Measurements from ENCODE around the gene GRID2.

The GRID2 gene

GRCh38 chr4:92535599-92535998 is 231.8 kb downstream of the GRID2 start:
- no peak for DNase-seq

GRCh38 chr4:92551616-92552015 is 247.8 kb downstream of the GRID2 start:
- no peak for DNase-seq

DNA sequence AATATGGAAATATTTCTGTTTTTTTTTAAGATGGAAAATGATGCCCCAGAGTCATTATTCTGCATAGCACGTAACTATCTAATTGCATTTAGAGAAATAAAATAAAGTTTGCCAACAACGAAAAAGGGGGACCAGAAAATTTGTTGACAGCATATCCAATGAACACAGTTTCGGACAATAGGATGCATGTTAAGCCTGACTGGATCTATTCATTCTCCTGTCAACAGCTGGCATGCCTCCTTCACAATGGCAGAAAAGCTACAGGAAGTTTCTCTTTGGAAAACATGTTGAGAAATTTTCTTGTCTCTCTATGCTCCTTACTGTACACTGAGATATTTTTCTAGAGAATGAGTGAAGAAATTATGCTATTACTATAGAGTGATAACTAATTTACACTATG is 262.5 kb downstream of the GRID2 start:
- no peak for DNase-seq

DNA sequence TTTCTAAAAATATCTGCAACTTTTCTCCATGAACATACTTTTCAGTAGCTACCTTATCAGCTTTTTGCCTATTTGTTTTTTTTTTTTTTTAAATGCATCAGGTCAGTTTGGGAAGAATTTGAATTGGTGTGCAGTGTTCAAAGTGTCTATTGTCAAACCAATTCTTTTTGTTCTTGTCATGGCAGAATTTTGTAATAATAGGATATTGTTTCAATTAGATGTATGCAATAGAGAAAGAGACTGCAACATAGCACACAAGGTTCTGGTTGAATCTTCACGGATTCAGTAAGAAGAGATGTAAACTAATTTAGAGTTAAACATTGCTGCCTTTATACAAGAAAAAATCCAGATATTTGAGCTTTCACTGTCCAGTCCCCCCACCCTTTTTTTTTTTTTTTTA is 277.1 kb downstream of the GRID2 start:
- no peak for DNase-seq

- no peak for DNase-seq
Measured at GRCh38 chr4:92599044-92599443, 295.3 kb downstream of the GRID2 start.

DNA sequence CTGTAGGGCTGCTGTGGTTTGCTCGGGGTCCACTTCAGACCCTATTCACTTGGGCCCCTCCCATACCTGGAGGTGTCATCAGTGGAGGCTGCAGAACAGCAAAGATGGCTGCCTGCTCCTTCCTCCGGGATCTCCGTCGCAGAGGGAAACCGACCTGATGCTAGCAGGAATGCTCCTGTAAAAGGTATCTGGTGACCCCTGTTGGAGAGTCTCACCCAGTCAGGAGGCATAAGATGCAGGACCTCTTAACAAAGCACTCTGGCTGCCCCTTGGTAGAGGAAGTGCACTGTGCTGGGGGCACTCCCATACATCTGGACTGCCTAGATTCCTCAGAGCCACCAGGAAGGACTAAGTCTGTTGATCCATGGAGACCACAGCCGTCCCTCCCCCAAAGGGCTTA is 296.9 kb downstream of the GRID2 start:
- no peak for DNase-seq

DNA sequence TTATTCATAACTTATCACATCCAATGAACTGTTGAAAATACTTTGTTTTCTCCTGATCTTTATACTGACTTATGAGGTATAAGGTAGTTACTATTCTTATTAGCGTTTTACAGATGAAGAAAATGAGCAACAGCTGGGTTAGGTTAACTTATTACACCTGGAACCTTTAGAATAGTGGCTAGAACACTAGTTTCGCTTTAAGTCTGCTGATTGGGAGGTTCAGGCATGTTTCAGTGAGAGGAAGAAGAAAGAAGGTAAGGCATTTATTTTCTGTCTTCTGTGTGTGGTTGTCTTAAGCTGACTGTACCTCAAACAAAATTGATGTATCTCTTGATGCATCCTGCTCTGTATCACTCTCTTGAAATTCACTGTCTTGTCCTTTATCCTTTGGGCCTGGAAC is 302.5 kb downstream of the GRID2 start:
- no peak for DNase-seq

DNA sequence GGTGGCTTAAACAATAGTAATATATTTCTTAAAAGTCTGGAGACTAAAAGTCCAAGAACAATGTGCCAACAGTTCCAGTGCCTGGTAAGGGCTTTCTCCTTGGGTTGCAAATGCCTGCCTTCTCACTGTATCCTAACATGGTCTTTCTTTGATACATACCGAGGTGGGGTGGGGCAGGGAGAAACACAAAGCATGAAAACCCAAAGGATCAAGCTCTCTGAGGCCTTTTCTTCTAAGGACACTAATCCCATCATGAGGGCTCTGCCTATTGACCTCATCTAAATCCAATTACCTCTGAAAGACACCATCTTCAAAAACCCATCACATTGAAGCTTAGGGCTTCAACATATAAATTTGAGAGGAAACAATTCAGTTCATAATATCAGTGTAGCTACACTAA is 311.3 kb downstream of the GRID2 start:
- no peak for DNase-seq

- DNase-seq = no peak
Measured at GRCh38 chr4:92618968-92619367, 315.2 kb downstream of the GRID2 start.

DNA sequence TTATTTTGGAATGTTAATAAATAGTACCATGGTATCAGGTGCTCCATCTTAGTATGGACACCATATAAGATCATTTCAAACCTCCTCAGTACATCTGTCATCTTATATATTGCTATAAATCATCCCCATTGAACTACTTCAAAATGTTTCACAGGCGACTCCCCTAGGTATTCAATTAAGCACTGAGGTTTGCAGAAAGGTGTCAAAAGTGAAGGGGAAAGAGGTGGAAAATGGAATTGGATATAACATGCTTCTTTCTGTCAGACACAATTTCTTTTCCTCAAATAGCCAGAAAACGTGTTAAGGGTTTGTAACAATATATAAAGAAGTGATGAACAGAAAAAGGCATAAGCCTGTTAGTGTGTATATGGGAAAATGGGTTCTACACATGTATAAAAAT is 325.5 kb downstream of the GRID2 start:
- no peak for DNase-seq

- no peak for DNase-seq
Measured at GRCh38 chr4:92634882-92635281, 331.1 kb downstream of the GRID2 start.

- no peak for DNase-seq
Measured at GRCh38 chr4:92636038-92636806, 332.5 kb downstream of the GRID2 start.

DNA sequence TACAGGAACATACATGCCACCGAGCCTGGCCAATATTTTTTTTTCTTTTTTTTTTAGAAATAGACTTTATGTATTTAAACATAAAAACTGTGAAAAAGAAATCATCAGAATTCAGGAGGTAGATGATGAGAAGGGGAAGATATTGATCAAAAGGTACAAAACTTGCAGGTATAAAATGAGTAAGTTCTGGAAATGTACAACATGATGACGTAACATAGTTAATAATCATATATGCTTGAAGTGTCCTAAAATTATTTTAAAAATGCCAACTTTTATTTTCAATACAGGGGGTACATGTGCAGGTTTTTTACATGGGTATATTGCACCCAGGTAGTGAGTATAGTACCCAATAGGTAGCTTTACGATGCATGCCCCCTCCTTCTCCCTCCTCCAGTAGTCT is 337.6 kb downstream of the GRID2 start:
- no peak for DNase-seq

GRCh38 chr4:92646826-92647225 is 343.1 kb downstream of the GRID2 start:
- no peak for DNase-seq

DNA sequence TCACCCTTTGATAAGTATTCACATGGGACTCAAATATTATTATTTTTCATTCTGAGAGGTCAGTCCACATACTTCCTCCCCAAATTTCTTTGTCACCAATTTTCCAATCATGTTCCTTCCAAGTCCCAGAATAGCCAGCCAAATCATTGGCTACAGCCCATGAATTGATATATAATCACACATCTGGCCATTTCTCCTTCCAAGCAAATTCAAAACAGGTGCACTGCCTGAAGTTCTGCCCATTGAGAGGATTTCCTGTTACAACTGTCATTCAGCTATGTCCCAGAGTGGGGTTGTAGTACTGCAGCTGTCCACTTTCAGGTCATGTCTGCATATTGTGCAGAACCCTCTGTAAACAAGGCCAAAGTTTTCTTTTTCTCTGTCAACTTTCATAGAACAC is 347.8 kb downstream of the GRID2 start:
- DNase-seq = no peak

DNA sequence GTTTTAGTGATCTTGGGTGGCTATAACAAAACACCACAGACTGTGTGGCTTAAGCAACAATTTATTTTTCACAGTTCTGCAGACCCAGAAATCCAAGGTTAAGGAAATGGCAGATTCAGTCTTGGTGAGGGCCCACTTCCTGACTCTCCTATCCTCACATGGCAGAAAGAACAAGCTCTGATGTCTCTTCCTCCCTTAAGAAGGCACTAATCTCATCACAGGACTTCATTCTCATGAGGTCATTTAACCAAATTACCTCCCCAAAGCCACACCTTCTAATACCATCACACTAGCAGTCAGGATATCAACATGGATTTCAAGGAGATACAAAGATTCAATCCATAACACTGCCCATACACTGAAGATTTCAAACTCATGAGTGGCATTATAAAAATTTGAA is 350.3 kb downstream of the GRID2 start:
- no peak for DNase-seq

GRCh38 chr4:92657695-92658094 is 353.9 kb downstream of the GRID2 start:
- no peak for DNase-seq

- DNase-seq = no peak
Measured at GRCh38 chr4:92658318-92658717, 354.6 kb downstream of the GRID2 start.

- no peak for DNase-seq
Measured at GRCh38 chr4:92677805-92678204, 374.0 kb downstream of the GRID2 start.

DNA sequence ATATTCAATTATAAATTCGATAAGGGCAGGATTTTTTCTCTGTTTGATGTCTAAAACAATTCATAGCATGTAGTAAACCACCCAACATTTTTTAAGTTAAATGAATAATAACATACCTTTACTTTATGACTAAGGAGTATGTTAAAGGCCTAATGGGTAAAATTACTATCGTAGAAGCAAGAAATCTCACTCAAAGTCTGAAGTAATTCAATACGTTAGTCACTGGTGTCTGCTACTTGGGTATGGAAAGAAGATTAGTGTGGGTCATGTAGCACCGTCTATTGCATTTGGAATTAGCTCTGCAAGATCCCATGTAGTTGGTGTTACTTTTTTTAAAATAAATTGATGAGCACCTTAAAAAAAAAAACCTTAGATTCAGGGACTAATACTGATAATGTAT is 374.5 kb downstream of the GRID2 start:
- DNase-seq = no peak

DNA sequence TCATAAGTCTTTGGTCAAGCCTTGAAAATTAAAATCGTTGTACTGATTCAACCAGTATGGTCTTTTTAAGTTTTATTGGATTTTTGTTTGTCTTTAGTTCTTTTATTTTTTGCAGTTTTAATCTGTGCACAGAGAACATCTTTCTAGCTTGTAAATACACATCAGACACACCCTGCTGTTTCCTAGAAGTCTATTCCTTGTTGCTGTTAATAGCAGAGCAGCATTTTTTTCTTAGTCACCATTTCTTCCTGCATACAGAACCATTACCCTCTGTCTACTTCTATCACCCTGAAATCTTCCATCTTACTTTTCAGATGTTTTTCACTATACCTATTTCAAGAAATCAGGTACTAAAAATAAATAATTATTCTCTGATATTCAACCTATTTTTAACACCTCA is 375.4 kb downstream of the GRID2 start:
- DNase-seq = no peak

- DNase-seq = no peak
Measured at GRCh38 chr4:92714640-92715039, 410.9 kb downstream of the GRID2 start.

DNA sequence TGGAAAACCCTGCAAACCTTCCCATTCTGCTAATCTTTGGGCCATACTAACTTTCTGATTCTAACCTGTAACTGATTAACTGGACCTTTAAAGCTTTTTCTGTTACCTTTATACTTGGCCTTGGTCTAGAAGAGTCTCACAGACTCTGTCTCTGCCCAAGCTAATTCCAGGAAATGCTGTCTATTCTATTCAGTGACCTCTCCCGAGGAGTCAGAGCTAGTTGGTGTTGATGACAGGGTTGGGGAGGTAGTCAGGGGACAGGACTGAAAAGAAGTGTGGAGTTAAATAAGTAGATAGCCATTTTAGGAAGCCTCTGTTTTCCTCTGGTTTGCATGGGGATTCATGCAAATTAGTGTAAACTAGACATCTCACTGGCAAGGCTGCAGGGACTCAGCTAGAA is 429.5 kb downstream of the GRID2 start:
- no peak for DNase-seq

DNA sequence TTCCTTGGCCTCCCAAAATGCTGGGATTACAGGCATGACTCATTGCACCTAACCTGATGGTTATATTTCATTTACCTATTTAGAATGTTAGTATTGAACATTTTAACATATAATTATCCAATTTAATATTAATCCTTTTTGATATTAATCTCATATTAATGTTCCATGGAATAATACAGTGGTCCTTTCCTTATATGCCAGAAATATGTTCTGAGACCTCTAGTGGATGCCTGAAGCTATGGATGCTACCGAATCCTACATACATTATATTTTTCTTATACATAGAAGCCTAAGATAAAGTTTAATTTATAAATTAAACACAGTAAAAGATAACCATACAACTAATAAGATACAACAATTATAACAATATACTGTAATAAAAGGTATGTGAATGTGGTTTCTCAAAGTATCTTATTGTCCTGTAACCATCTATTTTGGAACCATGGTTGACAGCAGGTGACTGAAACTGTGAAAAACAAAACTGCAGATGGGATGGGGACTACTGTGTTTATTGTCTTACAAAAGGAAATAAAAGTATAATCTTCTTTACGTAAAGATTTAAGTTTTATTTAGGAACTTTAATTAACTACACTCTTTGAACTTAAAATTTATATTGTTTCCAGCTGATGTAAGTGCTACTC is 431.4 kb downstream of the GRID2 start:
- DNase-seq = no peak

DNA sequence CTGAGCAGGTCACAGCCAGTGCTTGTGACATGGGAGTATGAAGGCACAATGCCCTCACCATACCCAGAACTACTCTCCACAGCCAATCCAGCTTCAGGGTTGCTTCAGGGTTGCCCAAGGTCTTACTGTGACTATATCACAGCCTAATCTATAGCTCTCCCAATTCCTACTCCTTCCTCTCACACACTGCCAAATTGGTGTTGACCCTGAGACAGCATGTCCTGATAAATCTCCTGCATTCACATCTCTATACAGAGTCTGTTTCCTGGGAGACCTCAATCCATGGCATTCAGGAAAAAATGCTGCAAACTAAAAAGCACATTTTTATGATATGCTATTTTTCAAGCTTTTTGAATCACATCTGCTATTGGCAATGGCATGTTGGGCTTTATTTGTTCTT is 456.7 kb downstream of the GRID2 start:
- no peak for DNase-seq
